ENCODE data around the gene SRGAP1.
A peak's percentile ranks its signal among the peaks of the same experiment; 100 is the strongest.

The SRGAP1 gene

GRCh38 chr12:63965936-63966605 is 121.6 kb downstream of the SRGAP1 start:
- Histone ChIP-seq H3K27ac (no peak overlapping the region), H3K4me3 (ENCODE audit: low read depth, low read length) (no peak overlapping the region), H3K27me3 (replicated peaks) (no peaks in the 10 kb centered on the region), H3K36me3 (replicated peaks) (no peaks in the 10 kb centered on the region)
- TF ChIP-seq CTCF (IDR thresholded peaks at IDR 0.05; ENCODE audit: low read depth, low read length, missing control alignments): no peak
- in situ Hi-C loops (cut with HindIII; ENCODE audit: low pct_ligation_motif_present, low sequenced_read_pairs): no loop called here
- no peak for DNase-seq

- DNase-seq: no peak
- no peak overlapping the region for H3K27ac ChIP-seq
- TF ChIP-seq CTCF (IDR thresholded peaks at IDR 0.05; ENCODE audit: low read depth, low read length, missing control alignments): no peak
- H3K4me3 ChIP-seq (ENCODE audit: low read depth, low read length): no peak overlapping the region
- no peaks in the 10 kb centered on the region for H3K27me3 ChIP-seq (replicated peaks)
- in situ Hi-C loops (cut with HindIII; ENCODE audit: low pct_ligation_motif_present, low sequenced_read_pairs): no loop called here
- no peaks in the 10 kb centered on the region for H3K36me3 ChIP-seq (replicated peaks)
These were observed 122.1 kb downstream of the SRGAP1 start for GRCh38 chr12:63966606-63966975.

GRCh38 chr12:63967358-63968145 is 123.1 kb downstream of the SRGAP1 start:
- H3K27ac ChIP-seq: no peak overlapping the region
- H3K36me3 ChIP-seq (replicated peaks): no peaks in the 10 kb centered on the region
- H3K4me3 ChIP-seq (ENCODE audit: low read depth, low read length): no peak overlapping the region
- in situ Hi-C loops (cut with HindIII; ENCODE audit: low pct_ligation_motif_present, low sequenced_read_pairs): no loop called here
- DNase-seq: peak; percentile 53
- H3K27me3 ChIP-seq (replicated peaks): no peaks in the 10 kb centered on the region
- TF ChIP-seq CTCF (IDR thresholded peaks at IDR 0.05; ENCODE audit: low read depth, low read length, missing control alignments): no peak

- Histone ChIP-seq H3K27me3 (replicated peaks) (no peaks in the 10 kb centered on the region), H3K27ac (no peak overlapping the region), H3K4me3 (ENCODE audit: low read depth, low read length) (no peak overlapping the region), H3K36me3 (replicated peaks) (no peaks in the 10 kb centered on the region)
- in situ Hi-C loops (cut with HindIII; ENCODE audit: low pct_ligation_motif_present, low sequenced_read_pairs): no loop called here
- no peak for TF ChIP-seq CTCF (IDR thresholded peaks at IDR 0.05; ENCODE audit: low read depth, low read length, missing control alignments)
- no peak for DNase-seq
These were observed 124.2 kb downstream of the SRGAP1 start for GRCh38 chr12:63968673-63969072.

GRCh38 chr12:63976902-63977395 is 132.4 kb downstream of the SRGAP1 start:
- no peaks in the 10 kb centered on the region for H3K27me3 ChIP-seq (replicated peaks)
- no peak overlapping the region for H3K4me3 ChIP-seq (ENCODE audit: low read depth, low read length)
- no peaks in the 10 kb centered on the region for H3K36me3 ChIP-seq (replicated peaks)
- no peak for TF ChIP-seq CTCF (IDR thresholded peaks at IDR 0.05; ENCODE audit: low read depth, low read length, missing control alignments)
- in situ Hi-C loops (cut with HindIII; ENCODE audit: low pct_ligation_motif_present, low sequenced_read_pairs): no loop called here
- DNase-seq: no peak
- H3K27ac ChIP-seq: no peak overlapping the region
